ENCODE results near the gene WNT8B.

DNA sequence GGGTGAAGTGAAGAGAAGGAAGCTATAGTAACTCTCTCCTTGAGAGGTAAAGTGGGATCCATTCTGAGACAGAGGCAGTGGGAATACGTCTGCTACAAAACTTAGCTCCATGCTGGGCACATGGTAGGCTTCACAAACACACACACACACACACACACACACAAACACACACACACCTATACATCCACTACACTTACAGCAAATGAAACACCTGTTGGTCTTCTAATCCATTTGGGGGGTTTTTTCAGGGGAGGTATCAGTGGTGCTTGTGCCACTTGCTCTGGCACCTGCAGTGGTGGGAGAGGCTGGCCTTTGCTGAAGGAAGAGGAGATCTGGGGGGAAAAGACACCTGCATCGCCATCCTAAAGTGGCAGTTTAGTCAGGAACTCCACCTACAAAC lies 42.4 kb downstream of the WNT8B start:
- TF ChIP-seq, protein P1, sequence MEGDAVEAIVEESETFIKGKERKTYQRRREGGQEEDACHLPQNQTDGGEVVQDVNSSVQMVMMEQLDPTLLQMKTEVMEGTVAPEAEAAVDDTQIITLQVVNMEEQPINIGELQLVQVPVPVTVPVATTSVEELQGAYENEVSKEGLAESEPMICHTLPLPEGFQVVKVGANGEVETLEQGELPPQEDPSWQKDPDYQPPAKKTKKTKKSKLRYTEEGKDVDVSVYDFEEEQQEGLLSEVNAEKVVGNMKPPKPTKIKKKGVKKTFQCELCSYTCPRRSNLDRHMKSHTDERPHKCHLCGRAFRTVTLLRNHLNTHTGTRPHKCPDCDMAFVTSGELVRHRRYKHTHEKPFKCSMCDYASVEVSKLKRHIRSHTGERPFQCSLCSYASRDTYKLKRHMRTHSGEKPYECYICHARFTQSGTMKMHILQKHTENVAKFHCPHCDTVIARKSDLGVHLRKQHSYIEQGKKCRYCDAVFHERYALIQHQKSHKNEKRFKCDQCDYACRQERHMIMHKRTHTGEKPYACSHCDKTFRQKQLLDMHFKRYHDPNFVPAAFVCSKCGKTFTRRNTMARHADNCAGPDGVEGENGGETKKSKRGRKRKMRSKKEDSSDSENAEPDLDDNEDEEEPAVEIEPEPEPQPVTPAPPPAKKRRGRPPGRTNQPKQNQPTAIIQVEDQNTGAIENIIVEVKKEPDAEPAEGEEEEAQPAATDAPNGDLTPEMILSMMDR (conservative IDR thresholded peaks at IDR 0.05; ENCODE audit: low read depth, low read length) = no peak
- no peak for TF ChIP-seq EZH2phosphoT487 (IDR thresholded peaks at IDR 0.05; ENCODE audit: borderline replicate concordance, low read length)

Measured in PC-3 (cell line).